HCT116 (cell line): ENCODE results near the gene CISD3. TPM values are rescaled to one million over a fixed set of nuclear protein-coding genes. Genes with fewer than 3 reads are reported as not detected.

Source experiments
- ATAC-seq: fragments of 200-7000 bp; cut with Tn5 transposase; 2 replicates; pipeline ENCODE4 v1.9.1; 2020; ENCODE audit warnings: mild to moderate bottlenecking, moderate library complexity
- BruUV-seq: library from RNA; stranded (reverse); fragments of 400-500 nt; replicated peaks from 2 replicates; lab custom pipeline; 2021; lab: Mats Ljungman, UMichigan
- CTCF ChIA-PET: fragments of 300-600 bp; sonication (Branson Sonifier 250); formaldehyde crosslinking; loops from one replicate; lab custom pipeline; 2021; ENCODE audit warnings: antibody characterized with exemption; lab: Charles Lee
- POLR2A ChIA-PET: fragments of 300-600, 350-600 bp; sonication (Branson Sonifier 250); formaldehyde crosslinking; loops from one replicate; lab custom pipeline; 2021; ENCODE audit warnings: antibody characterized with exemption; lab: Charles Lee
- RAD21 ChIA-PET, 2 experiments: fragments of 300-600 bp; sonication (Branson Sonifier 250); formaldehyde crosslinking; loops; one replicate each; lab custom pipeline; 2023; ENCODE audit warnings: low total read pairs in 2 of 2; ENCODE audit not compliant: uncharacterized antibody in 2 of 2, unreplicated experiment in 2 of 2, low non-redundant PET in 1 of 2; lab: Charles Lee
- DNase-seq: peaks from one replicate; pipeline ENCODE4 v3.0.0-alpha.2; 2010; ENCODE audit warnings: low read depth, low spot score
- H2AFZ ChIP-seq: fragments of 200-600 bp; shearing (Covaris generic), sonication (generic); 2 replicates; pipeline ENCODE4 v1.6.1; 2017; ENCODE audit warnings: low read depth, mixed run types, mixed read lengths, antibody characterized with exemption, low read length; ENCODE audit not compliant: poor library complexity, severe bottlenecking
- H3K27ac ChIP-seq: 2 replicates; pipeline ENCODE4 v1.5.1; 2012; ENCODE audit warnings: low read depth, low read length
- H3K27me3 ChIP-seq: fragments of 200-600 bp; sonication (generic); 2 replicates; pipeline ENCODE4 v1.6.1; 2016; ENCODE audit warnings: mixed run types, low read length, mixed read lengths; ENCODE audit not compliant: insufficient read depth
- H3K36me3 ChIP-seq, 2 experiments: fragments of 200-500 bp in 1 of 2; fragments of 200-600 bp in 1 of 2; sonication (Bioruptor generic) in 1 of 2; sonication (generic) in 1 of 2; 2 replicates each; pipeline versions ENCODE4 v1.5.1 to v1.6.1; 2014 to 2016; ENCODE audit warnings: low read length in 2 of 2, inconsistent platforms in 1 of 2, mixed read lengths in 1 of 2, mixed run types in 1 of 2; ENCODE audit not compliant: insufficient read depth in 2 of 2, control insufficient read depth in 1 of 2
- H3K4me1 ChIP-seq, 2 experiments: fragments of 200-600 bp in 1 of 2; sonication (generic) in 1 of 2; 2 replicates each; pipeline versions ENCODE4 v1.5.1 to v1.6.1; 2012 to 2017; ENCODE audit warnings: low read length in 2 of 2, inconsistent platforms in 1 of 2, mild to moderate bottlenecking in 1 of 2, mixed read lengths in 1 of 2, mixed run types in 1 of 2, moderate library complexity in 1 of 2; ENCODE audit not compliant: insufficient read depth in 2 of 2, control insufficient read depth in 1 of 2
- H3K4me2 ChIP-seq: fragments of 200-600 bp; sonication (generic); 2 replicates; pipeline ENCODE4 v1.6.1; 2017; ENCODE audit warnings: mixed run types, low read length, mixed read lengths
- H3K4me3 ChIP-seq, 2 experiments: fragments of 200-600 bp in 1 of 2; sonication (generic) in 1 of 2; replicated peaks in 1 of 2; 2 replicates each; pipeline ENCODE4 v1.5.1; 2011 to 2016; ENCODE audit warnings: low read length in 2 of 2, control low read depth in 1 of 2, low read depth in 1 of 2, mild to moderate bottlenecking in 1 of 2, mixed read lengths in 1 of 2, mixed run types in 1 of 2
- H3K79me2 ChIP-seq: fragments of 200-600 bp; sonication (generic); 2 replicates; pipeline ENCODE4 v1.6.1; 2017; ENCODE audit warnings: mild to moderate bottlenecking, mixed run types, low read length, moderate library complexity, mixed read lengths; ENCODE audit not compliant: insufficient read depth
- H3K9ac ChIP-seq: fragments of 200-600 bp; sonication (generic); 2 replicates; pipeline ENCODE4 v1.6.1; 2016; ENCODE audit warnings: low read length, mixed read lengths
- H3K9me2 ChIP-seq: fragments of 200-600 bp; sonication (generic), shearing (Covaris generic); 2 replicates; pipeline ENCODE4 v1.6.1; 2017; ENCODE audit warnings: mixed run types, mild to moderate bottlenecking, moderate library complexity; ENCODE audit not compliant: insufficient read depth
- H3K9me3 ChIP-seq, 2 experiments: fragments of 200-500 bp in 1 of 2; fragments of 200-600 bp in 1 of 2; sonication (Bioruptor generic) in 1 of 2; sonication (generic) in 1 of 2; 2 replicates each; pipeline ENCODE4 v1.6.1; 2014 to 2017; ENCODE audit warnings: low read length in 2 of 2, mixed read lengths in 2 of 2, inconsistent platforms in 1 of 2, low read depth in 1 of 2, mild to moderate bottlenecking in 1 of 2, mixed run types in 1 of 2, moderate library complexity in 1 of 2; ENCODE audit not compliant: control insufficient read depth in 1 of 2, insufficient read depth in 1 of 2
- H4K20me1 ChIP-seq: fragments of 200-600 bp; sonication (generic), shearing (Covaris generic); 2 replicates; pipeline ENCODE4 v1.6.1; 2017; ENCODE audit warnings: mixed run types, mild to moderate bottlenecking, moderate library complexity; ENCODE audit not compliant: insufficient read depth
- CBX3 ChIP-seq: IDR thresholded peaks from 2 replicates; pipeline ENCODE4 v1.6.1; 2012; ENCODE audit warnings: low read depth
- CEBPB ChIP-seq: IDR thresholded peaks from 2 replicates; pipeline ENCODE4 v1.6.1; 2012; ENCODE audit warnings: low read depth
- EGR1 ChIP-seq: IDR thresholded peaks from 2 replicates; pipeline ENCODE4 v1.6.1; 2012; ENCODE audit warnings: low read depth
- ELF1 ChIP-seq: IDR thresholded peaks from 2 replicates; pipeline ENCODE4 v1.6.1; 2012; ENCODE audit warnings: low read depth, borderline replicate concordance
- JUND ChIP-seq: IDR thresholded peaks from 2 replicates; pipeline ENCODE4 v1.6.1; 2012
- POLR2A ChIP-seq: IDR thresholded peaks from 2 replicates; pipeline ENCODE4 v1.7.0; 2011; ENCODE audit warnings: borderline replicate concordance; ENCODE audit not compliant: insufficient read depth, insufficient read length; ENCODE audit errors: extremely low read depth
- POLR2AphosphoS5 ChIP-seq: IDR thresholded peaks from 2 replicates; pipeline ENCODE4 v1.6.1; 2011; ENCODE audit warnings: mild to moderate bottlenecking, low read depth, low read length, moderate library complexity
- SIN3A ChIP-seq: IDR thresholded peaks from 2 replicates; pipeline ENCODE4 v1.6.1; 2012; ENCODE audit warnings: low read depth
- SP1 ChIP-seq: IDR thresholded peaks from 2 replicates; pipeline ENCODE4 v1.6.1; 2012; ENCODE audit warnings: low read depth
- SRF ChIP-seq: IDR thresholded peaks from 2 replicates; pipeline ENCODE4 v1.6.1; 2012; ENCODE audit warnings: low read depth
- TCF7L2 ChIP-seq: IDR thresholded peaks from 2 replicates; pipeline ENCODE4 v1.7.0; 2011; ENCODE audit warnings: borderline replicate concordance, inconsistent platforms; ENCODE audit not compliant: insufficient read depth, insufficient read length; ENCODE audit errors: extremely low read depth
- YY1 ChIP-seq: IDR thresholded peaks from 2 replicates; pipeline ENCODE4 v1.6.1; 2011; ENCODE audit warnings: low read length, low read depth, moderate library complexity, mild to moderate bottlenecking; ENCODE audit not compliant: insufficient replicate concordance; ENCODE audit errors: extremely low read depth
- ZFX ChIP-seq: fragments of 450-650 bp; IDR thresholded peaks from 2 replicates; pipeline ENCODE4 v1.6.1; 2017
- ZNF274 ChIP-seq: fragments of 200-500 bp; sonication (Bioruptor generic); IDR thresholded peaks from 2 replicates; pipeline ENCODE4 v1.6.1; 2014; ENCODE audit warnings: mild to moderate bottlenecking, low read depth, low read length, inconsistent platforms
- intact Hi-C: fragments of 100-400 bp; cut with micrococcal nuclease; formaldehyde crosslinking; loops from 2 replicates; pipeline ENCODE4 v1.10.0; 2022
- total RNA-seq: library from RNA; stranded (reverse); gene quantifications from one replicate; pipeline ENCODE4 v1.2.1, GENCODE V29; 2021; ENCODE audit not compliant: unreplicated experiment
- TF ChIP-seq, protein P1 (sequence below): IDR thresholded peaks from 2 replicates; pipeline ENCODE4 v1.6.1; 2012
- TF ChIP-seq, protein P2 (sequence below): IDR thresholded peaks from 2 replicates; pipeline ENCODE4 v1.6.1; 2011; ENCODE audit warnings: mild to moderate bottlenecking, low read length, moderate library complexity; ENCODE audit not compliant: insufficient replicate concordance; ENCODE audit errors: extremely low read depth
- TF ChIP-seq, protein P3 (sequence below): IDR thresholded peaks from 2 replicates; pipeline ENCODE4 v1.6.1; 2012
- TF ChIP-seq, protein P4 (sequence below), 3 experiments: fragments of 200-600 bp in 1 of 3; sonication (generic) in 1 of 3; IDR thresholded peaks in 2 of 3; conservative IDR thresholded peaks in 1 of 3; 2 replicates each; pipeline ENCODE4 v1.5.1; 2012 to 2017; ENCODE audit warnings: low read depth in 2 of 3, low read length in 2 of 3, antibody characterized with exemption in 1 of 3, borderline replicate concordance in 1 of 3, control low read depth in 1 of 3, mild to moderate bottlenecking in 1 of 3, mixed read lengths in 1 of 3, mixed run types in 1 of 3, moderate library complexity in 1 of 3; ENCODE audit not compliant: insufficient read depth in 1 of 3

CISD3 gene
- total RNA-seq, 1 experiment from 2014 or later: 50.2 TPM

DNA sequence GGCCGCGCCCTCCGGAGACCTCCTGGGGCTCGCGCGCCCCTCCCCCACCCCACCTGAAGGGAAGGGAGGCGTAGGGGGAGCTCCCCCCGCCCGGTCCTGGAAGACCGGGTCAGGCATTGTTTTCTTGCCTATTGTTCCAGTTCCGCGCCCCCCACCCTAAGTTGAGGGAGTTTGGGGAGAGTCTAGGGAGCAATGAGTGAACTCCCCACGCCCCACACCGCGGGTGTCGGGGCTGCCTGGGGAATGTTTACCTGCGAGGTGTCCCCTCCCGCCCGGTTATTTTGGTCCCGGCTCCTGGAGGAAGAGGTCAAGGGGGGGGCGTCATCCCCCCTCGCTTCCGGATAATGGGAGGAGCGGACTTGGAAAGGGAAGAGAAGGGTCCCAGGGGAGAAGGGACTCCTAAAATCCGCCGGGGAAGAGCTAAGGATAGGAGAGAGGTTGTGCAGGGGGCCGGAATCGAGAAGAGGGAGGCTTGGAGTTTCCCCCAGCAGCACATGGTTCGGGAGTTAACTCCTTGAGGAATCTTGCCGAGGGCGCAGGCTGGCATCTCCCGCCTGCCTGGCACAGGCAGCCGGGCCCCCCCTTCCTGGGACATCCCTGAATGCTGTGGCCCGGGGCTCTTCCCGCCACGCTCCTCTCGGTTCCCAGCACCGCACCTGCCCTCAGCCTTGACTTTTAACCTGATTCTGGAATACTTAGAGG, 24.2 kb upstream of the CISD3 start:
- peak overlapping the region; percentile 96 for H3K4me2 ChIP-seq
- peak overlapping the region; percentile 85 for H3K9ac ChIP-seq
- DNase-seq: no peak
- peaks cover 52% of the 10 kb centered on the region for H3K79me2 ChIP-seq
- H3K4me3 ChIP-seq: peak overlapping the region; percentile 77 to 91
- peaks cover 11 to 30% of the 10 kb centered on the region in 2 experiments; a peak in 3 of 4 replicates for H3K36me3 ChIP-seq
- POLR2A ChIA-PET: interaction anchor here (0.6 to 1.4 kb wide), 2 partner anchors 29 to 41 kb away, joined by 3 to 4 read pairs; no protein-coding TSS in a partner anchor
- H3K4me1 ChIP-seq: peaks cover 21 to 49% of the 10 kb centered on the region in 2 experiments
- intact Hi-C loops: no loop called here
- RAD21 ChIA-PET: no interaction called here
- H3K27ac ChIP-seq: peak overlapping the region; percentile 99
- CTCF ChIA-PET: no interaction called here
- no TSS peak for BruUV-seq
- H2AFZ ChIP-seq: no peak overlapping the region
- H3K27me3 ChIP-seq: no peaks in the 10 kb centered on the region
- H4K20me1 ChIP-seq: no peaks in the 10 kb centered on the region
- TF ChIP-seq, protein P1, sequence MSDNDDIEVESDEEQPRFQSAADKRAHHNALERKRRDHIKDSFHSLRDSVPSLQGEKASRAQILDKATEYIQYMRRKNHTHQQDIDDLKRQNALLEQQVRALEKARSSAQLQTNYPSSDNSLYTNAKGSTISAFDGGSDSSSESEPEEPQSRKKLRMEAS: peak; percentile 35
- TF ChIP-seq CBX3: no peak
- TF ChIP-seq SP1: no peak
- no peak for TF ChIP-seq TCF7L2
- TF ChIP-seq, protein P2, sequence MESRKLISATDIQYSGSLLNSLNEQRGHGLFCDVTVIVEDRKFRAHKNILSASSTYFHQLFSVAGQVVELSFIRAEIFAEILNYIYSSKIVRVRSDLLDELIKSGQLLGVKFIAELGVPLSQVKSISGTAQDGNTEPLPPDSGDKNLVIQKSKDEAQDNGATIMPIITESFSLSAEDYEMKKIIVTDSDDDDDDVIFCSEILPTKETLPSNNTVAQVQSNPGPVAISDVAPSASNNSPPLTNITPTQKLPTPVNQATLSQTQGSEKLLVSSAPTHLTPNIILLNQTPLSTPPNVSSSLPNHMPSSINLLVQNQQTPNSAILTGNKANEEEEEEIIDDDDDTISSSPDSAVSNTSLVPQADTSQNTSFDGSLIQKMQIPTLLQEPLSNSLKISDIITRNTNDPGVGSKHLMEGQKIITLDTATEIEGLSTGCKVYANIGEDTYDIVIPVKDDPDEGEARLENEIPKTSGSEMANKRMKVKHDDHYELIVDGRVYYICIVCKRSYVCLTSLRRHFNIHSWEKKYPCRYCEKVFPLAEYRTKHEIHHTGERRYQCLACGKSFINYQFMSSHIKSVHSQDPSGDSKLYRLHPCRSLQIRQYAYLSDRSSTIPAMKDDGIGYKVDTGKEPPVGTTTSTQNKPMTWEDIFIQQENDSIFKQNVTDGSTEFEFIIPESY: no peak
- TF ChIP-seq EGR1: no peak
- TF ChIP-seq SIN3A: no peak
- no peak for TF ChIP-seq JUND
- TF ChIP-seq ELF1: no peak; the same call in 1 of the 2 replicates
- peak; percentile 17 for TF ChIP-seq POLR2A
- peak; percentile 43 for TF ChIP-seq POLR2AphosphoS5
- no peak for TF ChIP-seq ZFX
- no peak for TF ChIP-seq CEBPB
- TF ChIP-seq, protein P3, sequence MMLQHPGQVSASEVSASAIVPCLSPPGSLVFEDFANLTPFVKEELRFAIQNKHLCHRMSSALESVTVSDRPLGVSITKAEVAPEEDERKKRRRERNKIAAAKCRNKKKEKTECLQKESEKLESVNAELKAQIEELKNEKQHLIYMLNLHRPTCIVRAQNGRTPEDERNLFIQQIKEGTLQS: no peak
- no peak for TF ChIP-seq SRF
- TF ChIP-seq ZNF274: no peak
- TF ChIP-seq YY1: no peak
- TF ChIP-seq, protein P4, sequence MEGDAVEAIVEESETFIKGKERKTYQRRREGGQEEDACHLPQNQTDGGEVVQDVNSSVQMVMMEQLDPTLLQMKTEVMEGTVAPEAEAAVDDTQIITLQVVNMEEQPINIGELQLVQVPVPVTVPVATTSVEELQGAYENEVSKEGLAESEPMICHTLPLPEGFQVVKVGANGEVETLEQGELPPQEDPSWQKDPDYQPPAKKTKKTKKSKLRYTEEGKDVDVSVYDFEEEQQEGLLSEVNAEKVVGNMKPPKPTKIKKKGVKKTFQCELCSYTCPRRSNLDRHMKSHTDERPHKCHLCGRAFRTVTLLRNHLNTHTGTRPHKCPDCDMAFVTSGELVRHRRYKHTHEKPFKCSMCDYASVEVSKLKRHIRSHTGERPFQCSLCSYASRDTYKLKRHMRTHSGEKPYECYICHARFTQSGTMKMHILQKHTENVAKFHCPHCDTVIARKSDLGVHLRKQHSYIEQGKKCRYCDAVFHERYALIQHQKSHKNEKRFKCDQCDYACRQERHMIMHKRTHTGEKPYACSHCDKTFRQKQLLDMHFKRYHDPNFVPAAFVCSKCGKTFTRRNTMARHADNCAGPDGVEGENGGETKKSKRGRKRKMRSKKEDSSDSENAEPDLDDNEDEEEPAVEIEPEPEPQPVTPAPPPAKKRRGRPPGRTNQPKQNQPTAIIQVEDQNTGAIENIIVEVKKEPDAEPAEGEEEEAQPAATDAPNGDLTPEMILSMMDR (IDR thresholded peaks at IDR 0.05 in 2 of 3, conservative IDR thresholded peaks at IDR 0.05 in 1 of 3; ENCODE audit: borderline replicate concordance in 1 of 3, insufficient read depth in 1 of 3, low read depth in 2 of 3, low read length in 2 of 3): no peak
- TF ChIP-seq, all 23 proteins: peak for 3
- no peaks in the 10 kb centered on the region for H3K9me2 ChIP-seq
- H3K9me3 ChIP-seq: no peaks in the 10 kb centered on the region
- peak; percentile 9 for ATAC-seq
